ENCODE data around the gene CDCA7.
"Not testable (repeated sequence)": the region's sequence is repeated elsewhere in the genome, so short reads cannot be mapped to it uniquely, and the experiment has no call there.

The CDCA7 gene

GRCh38 chr2:173354582-173355131 is at the start of gene CDCA7:
TSS of gene CDCA7 (plus strand) at chr2:173354872. CDS start at chr2:173354964, 92 bp downstream.
- peak; percentile 44 for DNase-seq

GRCh38 chr2:173305303-173305702 is 49.4 kb upstream of the CDCA7 start:
- no peak for DNase-seq

- DNase-seq: no peak
These were observed 47.4 kb upstream of the CDCA7 start for GRCh38 chr2:173307293-173307692.

GRCh38 chr2:173309370-173309769 is 45.3 kb upstream of the CDCA7 start:
- not testable (repeated sequence) for DNase-seq

- DNase-seq: no peak
These were observed 42.6 kb upstream of the CDCA7 start for GRCh38 chr2:173311844-173312606.

GRCh38 chr2:173323371-173323770 is 31.3 kb upstream of the CDCA7 start:
- no peak for DNase-seq

GRCh38 chr2:173326806-173327205 is 27.9 kb upstream of the CDCA7 start:
- no peak for DNase-seq

GRCh38 chr2:173327421-173327820 is 27.3 kb upstream of the CDCA7 start:
- no peak for DNase-seq

GRCh38 chr2:173333003-173333402 is 21.7 kb upstream of the CDCA7 start:
- DNase-seq: not testable (repeated sequence)

- DNase-seq: no peak
These were observed 14.9 kb upstream of the CDCA7 start for GRCh38 chr2:173339807-173340206.

- no peak for DNase-seq
These were observed 10.8 kb upstream of the CDCA7 start for GRCh38 chr2:173343921-173344320.

GRCh38 chr2:173346035-173346434 is 8.6 kb upstream of the CDCA7 start:
- DNase-seq: no peak

GRCh38 chr2:173347305-173348168 is 7.1 kb upstream of the CDCA7 start:
- DNase-seq: no peak

GRCh38 chr2:173349287-173349686 is 5.4 kb upstream of the CDCA7 start:
- no peak for DNase-seq

- DNase-seq: no peak
These were observed 4.3 kb upstream of the CDCA7 start for GRCh38 chr2:173350383-173350782.

- no peak for DNase-seq
These were observed 2.8 kb upstream of the CDCA7 start for GRCh38 chr2:173351879-173352278.

GRCh38 chr2:173353556-173353955 is 1.1 kb upstream of the CDCA7 start:
- no peak for DNase-seq

GRCh38 chr2:173354073-173354581 is 545 bp upstream of the CDCA7 start:
- DNase-seq: no peak

GRCh38 chr2:173355132-173355865 is 627 bp downstream of the CDCA7 start:
- peak; percentile 26 for DNase-seq

- DNase-seq: no peak
These were observed 1.3 kb downstream of the CDCA7 start for GRCh38 chr2:173355866-173356508.

- DNase-seq: no peak
These were observed 2.7 kb downstream of the CDCA7 start for GRCh38 chr2:173357346-173357745.

- no peak for DNase-seq
These were observed 3.9 kb downstream of the CDCA7 start for GRCh38 chr2:173358616-173359015.
